Lower leg skin (tissue), 3 donors: ENCODE measurements around the gene KNTC1.
"Not testable (repeated sequence)": the region's sequence is repeated elsewhere in the genome, so short reads cannot be mapped to it uniquely, and the experiment has no call there.

Experiments
- POLR2A ChIP-seq, 2 donors: fragments of 450-650 bp; IDR thresholded peaks; one replicate each; pipeline ENCODE4 v1.6.1; 2016 to 2017; ENCODE audit warnings: antibody characterized with exemption in 2 of 2, mild to moderate bottlenecking in 1 of 2, moderate library complexity in 1 of 2
- TF ChIP-seq, protein P1 (sequence below), 3 donors: fragments of 450-650 bp; IDR thresholded peaks; one replicate each; pipeline ENCODE4 v1.5.1; 2016; ENCODE audit warnings: antibody characterized with exemption in 3 of 3, mild to moderate bottlenecking in 3 of 3, moderate library complexity in 2 of 3

DNA sequence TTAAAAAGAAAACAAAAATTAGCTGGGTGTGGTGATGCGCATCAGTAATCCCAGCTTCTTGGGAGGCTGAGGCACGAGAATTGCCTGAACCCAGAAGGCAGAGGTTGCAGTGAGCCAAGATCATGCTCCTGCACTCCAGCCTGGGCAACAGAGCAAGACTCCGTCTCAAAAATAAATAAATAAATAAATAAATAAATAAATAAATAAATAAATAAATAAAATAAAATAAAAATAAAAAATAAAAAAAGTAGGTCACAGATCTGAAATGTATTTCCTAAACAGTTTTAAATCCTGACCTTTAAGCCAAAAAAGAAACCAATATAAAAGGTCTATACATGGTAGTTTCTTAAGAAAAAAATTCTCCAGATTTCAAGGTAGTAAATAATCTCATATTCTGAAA, 14.0 kb upstream of the KNTC1 start:
- TF ChIP-seq, protein P1, sequence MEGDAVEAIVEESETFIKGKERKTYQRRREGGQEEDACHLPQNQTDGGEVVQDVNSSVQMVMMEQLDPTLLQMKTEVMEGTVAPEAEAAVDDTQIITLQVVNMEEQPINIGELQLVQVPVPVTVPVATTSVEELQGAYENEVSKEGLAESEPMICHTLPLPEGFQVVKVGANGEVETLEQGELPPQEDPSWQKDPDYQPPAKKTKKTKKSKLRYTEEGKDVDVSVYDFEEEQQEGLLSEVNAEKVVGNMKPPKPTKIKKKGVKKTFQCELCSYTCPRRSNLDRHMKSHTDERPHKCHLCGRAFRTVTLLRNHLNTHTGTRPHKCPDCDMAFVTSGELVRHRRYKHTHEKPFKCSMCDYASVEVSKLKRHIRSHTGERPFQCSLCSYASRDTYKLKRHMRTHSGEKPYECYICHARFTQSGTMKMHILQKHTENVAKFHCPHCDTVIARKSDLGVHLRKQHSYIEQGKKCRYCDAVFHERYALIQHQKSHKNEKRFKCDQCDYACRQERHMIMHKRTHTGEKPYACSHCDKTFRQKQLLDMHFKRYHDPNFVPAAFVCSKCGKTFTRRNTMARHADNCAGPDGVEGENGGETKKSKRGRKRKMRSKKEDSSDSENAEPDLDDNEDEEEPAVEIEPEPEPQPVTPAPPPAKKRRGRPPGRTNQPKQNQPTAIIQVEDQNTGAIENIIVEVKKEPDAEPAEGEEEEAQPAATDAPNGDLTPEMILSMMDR (IDR thresholded peaks at IDR 0.05) = not testable (repeated sequence)
- TF ChIP-seq POLR2A (IDR thresholded peaks at IDR 0.05) = not testable (repeated sequence)
